ENCODE measurements around the gene KLHL22.

KLHL22 gene

GRCh38 chr22:20444325-20444724, 51.3 kb downstream of the KLHL22 start:
- Histone ChIP-seq H3K4me1 (ENCODE audit: low read length) (no peaks in the 10 kb centered on the region), H3K9me2 (replicated peaks; ENCODE audit: insufficient read depth, low read length) (no peaks in the 10 kb centered on the region), H3K4me2 (ENCODE audit: low read depth, low read length) (no peak overlapping the region), H3K27me3 (replicated peaks; ENCODE audit: insufficient read depth, low read length) (no peaks in the 10 kb centered on the region), H3K9me3 (replicated peaks; ENCODE audit: insufficient read depth, low read length) (no peaks in the 10 kb centered on the region), H2AFZ (ENCODE audit: low read length) (no peak overlapping the region), H3K9ac (ENCODE audit: low read length) (no peak overlapping the region), H4K20me1 (ENCODE audit: insufficient read depth, low read length) (no peaks in the 10 kb centered on the region), H3K4me3 (ENCODE audit: low read length) (no peak overlapping the region), H3F3A (ENCODE audit: insufficient read depth, low read length) (no peaks in the 10 kb centered on the region), H3K36me3 (replicated peaks; ENCODE audit: insufficient read depth, low read length) (no peaks in the 10 kb centered on the region), H3K79me2 (ENCODE audit: low read length) (no peaks in the 10 kb centered on the region), H3K27ac (ENCODE audit: low read length) (no peak overlapping the region)
- TF ChIP-seq CTCF (IDR thresholded peaks at IDR 0.05; ENCODE audit: low read length): no peak
- TF ChIP-seq EZH2phosphoT487 (IDR thresholded peaks at IDR 0.05; ENCODE audit: low read length): no peak
- no peak for TF ChIP-seq EZH2 (optimal IDR thresholded peaks at IDR 0.05; ENCODE audit: low read depth, low read length)
- DNase-seq: no peak

GRCh38 chr22:20442485-20443284, 52.9 kb downstream of the KLHL22 start:
- H3K36me3 ChIP-seq (replicated peaks; ENCODE audit: insufficient read depth, low read length): no peaks in the 10 kb centered on the region
- H3K79me2 ChIP-seq (ENCODE audit: low read length): no peaks in the 10 kb centered on the region
- no peak overlapping the region for H3K9ac ChIP-seq (ENCODE audit: low read length)
- no peaks in the 10 kb centered on the region for H3K4me1 ChIP-seq (ENCODE audit: low read length)
- H3K9me3 ChIP-seq (replicated peaks; ENCODE audit: insufficient read depth, low read length): no peaks in the 10 kb centered on the region
- no peak for DNase-seq
- H3K27me3 ChIP-seq (replicated peaks; ENCODE audit: insufficient read depth, low read length): peaks cover 10% of the 10 kb centered on the region
- H4K20me1 ChIP-seq (ENCODE audit: insufficient read depth, low read length): no peaks in the 10 kb centered on the region
- no peak overlapping the region for H2AFZ ChIP-seq (ENCODE audit: low read length)
- H3K9me2 ChIP-seq (replicated peaks; ENCODE audit: insufficient read depth, low read length): no peaks in the 10 kb centered on the region
- no peak for TF ChIP-seq EZH2phosphoT487 (IDR thresholded peaks at IDR 0.05; ENCODE audit: low read length)
- TF ChIP-seq CTCF (IDR thresholded peaks at IDR 0.05; ENCODE audit: low read length): no peak
- no peak for TF ChIP-seq EZH2 (optimal IDR thresholded peaks at IDR 0.05; ENCODE audit: low read depth, low read length)
- H3F3A ChIP-seq (ENCODE audit: insufficient read depth, low read length): no peaks in the 10 kb centered on the region
- no peak overlapping the region for H3K4me2 ChIP-seq (ENCODE audit: low read depth, low read length)
- no peak overlapping the region for H3K4me3 ChIP-seq (ENCODE audit: low read length)
- H3K27ac ChIP-seq (ENCODE audit: low read length): no peak overlapping the region

- Histone ChIP-seq H3K27me3 (replicated peaks; ENCODE audit: insufficient read depth, low read length) (peaks cover 16% of the 10 kb centered on the region), H3K36me3 (replicated peaks; ENCODE audit: insufficient read depth, low read length) (no peaks in the 10 kb centered on the region), H3K9me3 (replicated peaks; ENCODE audit: insufficient read depth, low read length) (no peaks in the 10 kb centered on the region), H3K4me3 (ENCODE audit: low read length) (no peak overlapping the region), H3K27ac (ENCODE audit: low read length) (no peak overlapping the region), H3F3A (ENCODE audit: insufficient read depth, low read length) (no peaks in the 10 kb centered on the region), H3K9ac (ENCODE audit: low read length) (no peak overlapping the region), H3K9me2 (replicated peaks; ENCODE audit: insufficient read depth, low read length) (no peaks in the 10 kb centered on the region), H2AFZ (ENCODE audit: low read length) (no peak overlapping the region), H3K79me2 (ENCODE audit: low read length) (no peaks in the 10 kb centered on the region), H4K20me1 (ENCODE audit: insufficient read depth, low read length) (no peaks in the 10 kb centered on the region), H3K4me1 (ENCODE audit: low read length) (no peaks in the 10 kb centered on the region), H3K4me2 (ENCODE audit: low read depth, low read length) (no peak overlapping the region)
- DNase-seq: no peak
- TF ChIP-seq CTCF (IDR thresholded peaks at IDR 0.05; ENCODE audit: low read length) (no peak), EZH2 (optimal IDR thresholded peaks at IDR 0.05; ENCODE audit: low read depth, low read length) (no peak), EZH2phosphoT487 (IDR thresholded peaks at IDR 0.05; ENCODE audit: low read length) (no peak)
These were observed 53.7 kb downstream of the KLHL22 start for GRCh38 chr22:20441631-20442484.
